LHCN-M2 (cell line): ENCODE results near the gene STEAP2. TPM values are rescaled to one million over a fixed set of nuclear protein-coding genes. Genes with fewer than 3 reads are reported as not detected.
"Not testable (repeated sequence)": the region's sequence is repeated elsewhere in the genome, so short reads cannot be mapped to it uniquely, and the experiment has no call there.

Experiments used
- DNase-seq: peaks from one replicate; pipeline ENCODE4 v3.0.0-alpha.2; 2012; ENCODE audit warnings: low read depth
- polyA plus RNA-seq: library from polyadenylated mRNA; unstranded; fragments of >200 nt; gene quantifications from one replicate; pipeline ENCODE4 v1.2.1, GENCODE V29; 2012; ENCODE audit warnings: missing spikeins
- total RNA-seq: library from RNA; depleted of rRNA; stranded (reverse); fragments of >200 nt; gene quantifications from 2 replicates; pipeline ENCODE4 v1.2.3, GENCODE V29; 2014; rRNA removed

Gene STEAP2
- 11.4 and 23.9 TPM in 2 replicates for total RNA-seq
- polyA plus RNA-seq: 1.1 TPM

DNA sequence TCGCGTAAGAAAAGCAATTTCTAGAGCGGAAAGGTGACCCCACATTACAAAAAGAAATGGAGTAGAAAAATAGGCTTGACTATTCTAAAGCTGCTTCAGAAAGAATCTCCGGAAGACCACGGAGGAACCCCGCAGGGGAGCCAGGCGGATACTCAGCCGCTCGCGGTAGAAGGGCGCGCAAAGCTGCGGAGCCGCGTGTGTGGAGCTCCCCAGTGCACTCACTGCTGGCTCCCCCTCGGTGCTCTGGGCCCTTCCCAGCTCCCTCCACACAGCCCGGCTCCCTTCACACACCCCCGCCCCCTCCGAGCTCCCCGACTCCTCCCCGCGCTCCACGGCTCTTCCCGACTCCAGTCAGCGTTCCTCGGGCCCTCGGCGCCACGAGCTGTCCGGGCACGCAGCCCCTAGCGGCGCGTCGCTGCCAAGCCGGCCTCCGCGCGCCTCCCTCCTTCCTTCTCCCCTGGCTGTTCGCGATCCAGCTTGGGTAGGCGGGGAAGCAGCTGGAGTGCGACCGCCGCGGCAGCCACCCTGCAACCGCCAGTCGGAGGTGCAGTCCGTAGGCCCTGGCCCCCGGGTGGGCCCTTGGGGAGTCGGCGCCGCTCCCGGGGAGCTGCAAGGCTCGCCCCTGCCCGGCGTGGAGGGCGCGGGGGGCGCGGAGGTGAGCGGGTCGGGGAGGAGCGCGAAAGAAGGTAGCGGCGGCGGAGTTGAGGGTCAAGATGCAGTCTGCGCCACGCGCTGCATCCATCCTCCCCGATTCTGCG, at the start of gene STEAP2:
STEAP2 (plus strand) TSS at position 350 of the 758 bp plus-strand sequence. CDS start 13,343 bp downstream, outside the sequence.
- DNase-seq: peak; percentile 96

- no peak for DNase-seq
These were observed 48.0 kb upstream of the STEAP2 start for GRCh38 chr7:90163534-90163933.

- no peak for DNase-seq
These were observed 45.8 kb upstream of the STEAP2 start for GRCh38 chr7:90165724-90166123.

GRCh38 chr7:90166153-90166552, 45.4 kb upstream of the STEAP2 start:
- DNase-seq: no peak

GRCh38 chr7:90167361-90167760, 44.2 kb upstream of the STEAP2 start:
- no peak for DNase-seq

DNA sequence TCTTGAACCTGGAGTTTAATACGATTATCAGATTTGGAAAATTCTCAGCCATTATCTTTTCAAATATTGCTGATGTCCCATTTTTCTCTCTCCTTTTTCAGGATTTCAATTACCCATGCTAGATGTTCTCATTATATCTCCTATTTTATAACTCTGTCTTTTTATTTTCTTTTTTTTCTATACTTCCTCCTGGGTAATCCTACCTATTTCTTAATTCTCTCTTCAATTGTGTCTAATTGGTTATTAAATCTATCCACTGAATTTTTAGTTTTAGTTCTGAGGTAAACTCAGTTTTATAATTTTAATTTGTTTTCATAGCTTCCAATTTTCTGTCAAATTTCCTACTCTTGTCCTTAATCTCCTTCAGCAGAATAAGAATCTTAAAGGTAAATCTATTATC, 41.6 kb upstream of the STEAP2 start:
- no peak for DNase-seq

- DNase-seq: no peak
These were observed 39.4 kb upstream of the STEAP2 start for GRCh38 chr7:90172121-90172520.

GRCh38 chr7:90172624-90173023, 38.9 kb upstream of the STEAP2 start:
- no peak for DNase-seq

GRCh38 chr7:90173127-90173844, 38.3 kb upstream of the STEAP2 start:
- DNase-seq: peak; percentile 76

GRCh38 chr7:90175667-90176066, 35.9 kb upstream of the STEAP2 start:
- DNase-seq: no peak

DNA sequence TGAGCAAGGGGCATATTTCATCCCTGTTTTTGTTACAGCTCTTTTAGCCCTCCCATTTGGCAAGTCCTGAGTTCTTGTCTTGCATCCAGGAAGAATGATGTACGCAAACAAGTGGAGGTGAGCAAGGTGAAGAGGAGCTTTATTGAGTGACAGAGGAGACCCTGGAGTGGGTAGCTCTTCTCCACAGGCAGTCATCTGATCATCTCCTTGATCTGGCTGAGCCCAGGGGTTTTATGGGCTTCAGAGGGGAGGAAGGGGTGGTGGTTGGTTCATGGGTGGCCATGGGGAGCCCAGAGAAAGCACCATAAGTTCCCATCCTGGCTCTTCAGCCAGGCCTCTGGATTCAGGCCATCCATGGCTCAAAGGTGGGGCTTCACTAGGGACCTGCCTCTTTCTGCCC, 35.3 kb upstream of the STEAP2 start:
- peak; percentile 17 for DNase-seq

- peak; percentile 5 for DNase-seq
These were observed 33.4 kb upstream of the STEAP2 start for GRCh38 chr7:90178166-90178565.

DNA sequence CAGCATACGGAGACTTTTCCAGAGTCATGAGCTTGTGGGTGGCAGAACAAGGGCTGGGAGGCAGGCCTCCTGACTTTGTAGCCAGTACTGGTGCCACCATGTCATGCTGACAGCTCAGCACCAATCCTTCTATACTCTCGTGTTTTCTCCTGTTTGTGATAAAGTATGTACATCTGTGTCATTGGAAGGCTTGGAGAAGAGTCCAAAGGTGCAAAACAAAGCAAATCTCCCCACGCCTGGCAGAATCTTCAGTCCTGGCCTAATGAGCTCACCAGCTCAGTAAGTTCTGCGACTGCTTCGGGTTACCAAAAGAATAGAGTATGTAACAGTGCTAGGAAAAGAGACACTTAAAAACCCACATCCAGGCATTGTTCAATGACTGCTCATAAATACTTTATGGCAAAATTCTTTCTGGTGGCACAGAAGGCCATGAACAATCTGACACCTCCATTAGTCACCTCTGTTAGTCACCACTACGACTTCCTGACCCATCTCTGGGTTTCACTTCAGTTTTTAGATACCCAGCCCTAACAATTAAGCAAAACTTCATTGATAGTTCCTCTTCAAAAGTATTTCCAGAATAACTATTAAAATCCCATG, 32.8 kb upstream of the STEAP2 start:
- peak; percentile 98 for DNase-seq

- DNase-seq: peak; percentile 63
These were observed 31.4 kb upstream of the STEAP2 start for GRCh38 chr7:90180011-90180585.

DNA sequence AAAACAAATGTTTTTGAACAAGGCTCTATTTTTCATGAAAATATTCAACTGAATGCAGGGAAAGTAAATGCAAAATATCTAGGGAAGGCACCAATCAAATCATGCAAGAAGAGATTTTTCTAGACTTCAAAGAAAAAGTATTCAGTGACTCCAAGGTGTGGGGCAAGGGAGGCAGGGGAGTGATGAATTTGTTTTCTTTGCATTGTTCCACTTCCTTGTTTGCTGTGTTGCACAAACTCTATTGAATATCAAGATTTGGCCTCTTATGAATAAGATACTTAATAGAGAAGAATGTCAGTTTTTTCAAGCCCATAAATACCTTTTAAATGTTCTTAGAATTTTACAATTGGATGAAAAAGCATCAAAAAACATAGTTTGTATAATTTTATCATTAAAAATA, 30.9 kb upstream of the STEAP2 start:
- DNase-seq: peak; percentile 18

DNA sequence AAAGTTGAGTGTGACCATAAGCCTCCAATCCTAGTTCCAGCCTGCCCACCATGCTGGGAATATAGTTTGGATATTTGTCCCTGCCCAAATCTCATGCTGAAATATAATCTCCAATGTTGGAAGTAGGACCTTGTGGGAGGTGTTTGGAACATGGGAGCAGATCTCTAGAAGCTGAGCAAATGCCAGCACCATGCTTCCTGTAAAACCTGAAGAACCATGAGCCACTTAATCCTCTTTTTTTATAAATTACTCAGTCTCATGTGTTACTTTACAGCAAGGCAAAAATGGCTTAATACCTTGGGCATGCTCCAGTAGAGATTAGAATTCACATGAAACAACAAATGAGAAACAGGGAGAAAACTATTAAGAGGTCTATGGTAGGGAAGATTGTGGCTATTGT, 30.1 kb upstream of the STEAP2 start:
- DNase-seq: no peak

GRCh38 chr7:90186290-90186689, 25.2 kb upstream of the STEAP2 start:
- not testable (repeated sequence) for DNase-seq

- no peak for DNase-seq
These were observed 24.0 kb upstream of the STEAP2 start for GRCh38 chr7:90187507-90188050.

DNA sequence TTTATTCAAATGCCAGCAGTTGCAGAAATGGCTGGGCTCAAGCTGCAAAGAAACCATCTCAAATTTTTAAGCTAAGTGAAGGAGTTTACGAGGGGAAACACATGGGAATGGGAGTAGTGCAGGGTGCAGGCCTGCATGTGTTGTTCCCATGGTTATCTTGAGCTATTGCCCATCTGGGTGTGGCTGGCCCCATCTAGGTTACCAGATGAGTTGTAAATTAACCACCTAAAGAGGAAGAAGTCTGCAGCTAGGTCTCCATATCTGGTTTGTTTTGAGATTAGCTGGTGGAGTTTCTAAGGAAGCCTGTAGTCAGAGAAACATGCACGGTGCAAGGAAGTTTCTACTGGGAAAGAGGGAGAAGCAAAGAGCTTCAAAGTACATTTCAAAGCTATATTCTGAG, 23.3 kb upstream of the STEAP2 start:
- DNase-seq: no peak

DNA sequence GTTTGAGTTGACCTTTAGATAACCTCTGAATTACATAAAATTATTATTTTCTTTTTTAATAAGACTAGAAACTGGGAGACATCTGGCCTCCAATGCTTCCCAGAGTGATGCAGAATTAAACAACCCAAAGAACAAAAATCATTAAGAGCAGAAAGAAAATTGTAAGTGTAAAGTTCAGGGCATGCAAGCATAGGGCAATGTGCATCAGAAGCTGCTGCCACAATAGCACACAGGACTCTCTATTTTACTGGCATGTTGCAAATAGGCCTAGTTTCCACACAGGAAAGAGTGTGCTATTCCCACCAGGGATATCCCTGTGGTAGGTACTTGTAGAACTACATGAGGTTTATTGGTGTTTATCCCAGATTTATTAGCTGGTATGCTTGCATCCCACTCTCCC, 20.5 kb upstream of the STEAP2 start:
- DNase-seq: no peak

DNA sequence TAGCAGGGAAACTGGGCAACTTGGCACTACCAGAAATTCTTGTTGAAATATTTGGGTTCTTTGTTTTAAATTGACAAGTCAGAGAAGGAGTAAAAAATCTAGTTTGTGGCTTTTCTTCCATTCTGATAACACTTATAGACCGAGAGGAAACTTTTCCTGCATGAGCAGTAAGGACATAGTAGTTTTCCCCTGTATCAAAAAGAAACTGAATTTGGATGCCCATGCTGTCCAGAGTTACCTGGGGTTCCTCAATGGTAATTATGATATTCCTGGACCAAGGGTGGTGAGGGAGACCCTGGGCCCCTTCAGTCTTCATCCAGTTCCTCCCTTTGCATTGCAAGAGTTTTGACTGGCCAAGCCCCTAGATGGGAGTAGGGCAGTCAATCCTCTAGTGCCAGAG, 19.9 kb upstream of the STEAP2 start:
- no peak for DNase-seq
